GM12875 (cell line): ENCODE results near the gene WWOX.
"Not testable (repeated sequence)": the region's sequence is repeated elsewhere in the genome, so short reads cannot be mapped to it uniquely, and the experiment has no call there.

Experiments used
- H3K4me3 ChIP-seq: one replicate; pipeline ENCODE4 v1.5.1; 2011; ENCODE audit warnings: low read depth, low read length, control low read depth
- TF ChIP-seq, protein P1 (sequence below): IDR thresholded peaks from 2 replicates; pipeline ENCODE4 v1.5.1; 2011; ENCODE audit warnings: low read depth, mild to moderate bottlenecking, control low read depth, inconsistent platforms, low read length, moderate library complexity, borderline replicate concordance; ENCODE audit not compliant: insufficient read depth

WWOX gene

DNA sequence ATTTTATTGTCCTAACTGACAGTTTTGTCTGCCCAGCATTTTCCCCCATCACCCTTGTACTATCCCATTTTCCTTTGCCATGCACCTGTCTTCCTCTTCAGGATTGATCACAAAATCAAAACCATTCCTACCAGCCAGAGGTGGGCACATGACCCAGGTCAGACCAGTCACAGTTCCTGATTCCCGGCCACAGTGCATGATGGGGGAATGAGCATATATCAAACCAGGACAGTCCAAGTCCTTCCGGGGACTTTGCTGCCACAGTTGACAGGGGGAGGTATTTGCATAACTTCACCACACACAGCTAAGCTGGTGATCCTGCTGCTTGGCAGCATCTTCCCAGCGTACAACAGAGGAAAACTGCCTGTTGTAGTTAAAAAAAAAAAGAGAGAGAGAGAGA is 493.9 kb downstream of the WWOX start:
- no peak overlapping the region for H3K4me3 ChIP-seq
- TF ChIP-seq, protein P1, sequence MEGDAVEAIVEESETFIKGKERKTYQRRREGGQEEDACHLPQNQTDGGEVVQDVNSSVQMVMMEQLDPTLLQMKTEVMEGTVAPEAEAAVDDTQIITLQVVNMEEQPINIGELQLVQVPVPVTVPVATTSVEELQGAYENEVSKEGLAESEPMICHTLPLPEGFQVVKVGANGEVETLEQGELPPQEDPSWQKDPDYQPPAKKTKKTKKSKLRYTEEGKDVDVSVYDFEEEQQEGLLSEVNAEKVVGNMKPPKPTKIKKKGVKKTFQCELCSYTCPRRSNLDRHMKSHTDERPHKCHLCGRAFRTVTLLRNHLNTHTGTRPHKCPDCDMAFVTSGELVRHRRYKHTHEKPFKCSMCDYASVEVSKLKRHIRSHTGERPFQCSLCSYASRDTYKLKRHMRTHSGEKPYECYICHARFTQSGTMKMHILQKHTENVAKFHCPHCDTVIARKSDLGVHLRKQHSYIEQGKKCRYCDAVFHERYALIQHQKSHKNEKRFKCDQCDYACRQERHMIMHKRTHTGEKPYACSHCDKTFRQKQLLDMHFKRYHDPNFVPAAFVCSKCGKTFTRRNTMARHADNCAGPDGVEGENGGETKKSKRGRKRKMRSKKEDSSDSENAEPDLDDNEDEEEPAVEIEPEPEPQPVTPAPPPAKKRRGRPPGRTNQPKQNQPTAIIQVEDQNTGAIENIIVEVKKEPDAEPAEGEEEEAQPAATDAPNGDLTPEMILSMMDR = no peak

DNA sequence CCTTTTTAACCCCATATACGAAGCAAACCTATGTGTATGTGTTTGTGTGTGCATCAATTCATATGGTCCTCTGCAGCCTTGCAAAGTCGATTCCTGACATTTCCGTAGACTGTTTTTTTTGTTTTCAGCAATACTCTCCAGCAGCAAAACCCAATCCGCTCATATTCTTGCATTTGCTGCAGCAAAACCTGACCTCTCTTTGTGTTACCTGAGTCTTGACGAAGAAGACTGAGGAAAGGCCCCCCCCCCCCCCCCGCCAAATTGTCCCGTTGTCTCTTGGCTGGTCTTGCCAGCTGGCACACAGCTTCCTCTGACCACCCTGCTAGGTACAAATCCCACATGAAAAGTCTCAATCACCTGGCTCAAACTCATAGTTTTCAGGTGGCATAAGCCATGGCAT is 494.7 kb downstream of the WWOX start:
- TF ChIP-seq, protein P1 = no peak
- H3K4me3 ChIP-seq = no peak overlapping the region

DNA sequence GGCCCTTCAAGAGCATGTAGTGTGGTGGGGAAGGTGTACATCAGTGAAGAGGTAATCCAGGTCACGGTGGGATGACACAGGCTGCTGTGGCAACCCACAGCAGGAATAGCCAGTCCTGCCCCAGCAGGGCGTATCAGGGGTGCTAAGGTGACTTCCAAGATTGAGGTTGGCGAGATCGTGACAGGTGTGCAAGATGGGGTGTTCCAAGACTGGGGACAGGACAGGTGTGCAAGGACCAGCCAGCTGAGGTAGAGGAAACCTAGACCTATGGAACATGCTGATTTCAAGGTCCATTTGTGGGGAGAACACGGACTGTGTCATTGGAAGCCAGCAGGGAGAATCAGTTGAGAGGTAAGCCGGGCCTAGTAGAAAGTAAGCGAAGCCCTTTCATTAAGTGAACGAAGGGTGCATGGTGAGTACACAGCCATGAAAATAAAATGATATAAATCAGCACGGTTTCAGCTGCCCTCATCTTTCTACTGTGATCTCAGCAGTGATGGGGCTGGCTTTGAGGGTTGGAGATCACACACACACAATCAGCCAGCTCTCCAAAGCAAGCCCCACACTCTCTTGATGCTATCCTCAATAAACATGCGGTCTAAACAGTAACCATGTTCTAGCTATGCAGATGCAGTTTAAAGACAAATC is 497.0 kb downstream of the WWOX start:
- TF ChIP-seq, protein P1 = no peak

DNA sequence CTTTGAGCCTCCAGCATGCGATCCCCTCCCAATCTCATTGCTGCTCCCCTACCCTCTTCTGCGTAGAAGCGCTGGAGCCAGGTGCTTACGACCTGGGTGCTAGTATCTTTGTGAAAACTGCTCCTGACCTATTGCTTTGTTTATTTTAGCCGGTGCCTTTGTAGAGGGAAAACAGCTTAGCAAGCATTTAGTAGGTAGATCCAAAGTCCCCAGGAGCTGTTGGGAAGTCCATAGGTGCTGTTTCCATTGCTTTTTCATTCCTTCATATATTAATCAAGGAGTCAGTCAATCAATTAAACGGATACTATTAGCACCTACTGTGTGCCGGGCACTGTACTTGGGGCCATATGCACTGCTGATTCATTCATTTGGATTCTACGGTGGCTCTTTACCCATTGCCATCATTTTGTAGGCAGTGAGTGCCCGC is 497.6 kb downstream of the WWOX start:
- TF ChIP-seq, protein P1 = no peak
- H3K4me3 ChIP-seq = no peak overlapping the region

More for the DNA sequence above, 497.0 kb downstream of the WWOX start:
- H3K4me3 ChIP-seq = no peak overlapping the region

DNA sequence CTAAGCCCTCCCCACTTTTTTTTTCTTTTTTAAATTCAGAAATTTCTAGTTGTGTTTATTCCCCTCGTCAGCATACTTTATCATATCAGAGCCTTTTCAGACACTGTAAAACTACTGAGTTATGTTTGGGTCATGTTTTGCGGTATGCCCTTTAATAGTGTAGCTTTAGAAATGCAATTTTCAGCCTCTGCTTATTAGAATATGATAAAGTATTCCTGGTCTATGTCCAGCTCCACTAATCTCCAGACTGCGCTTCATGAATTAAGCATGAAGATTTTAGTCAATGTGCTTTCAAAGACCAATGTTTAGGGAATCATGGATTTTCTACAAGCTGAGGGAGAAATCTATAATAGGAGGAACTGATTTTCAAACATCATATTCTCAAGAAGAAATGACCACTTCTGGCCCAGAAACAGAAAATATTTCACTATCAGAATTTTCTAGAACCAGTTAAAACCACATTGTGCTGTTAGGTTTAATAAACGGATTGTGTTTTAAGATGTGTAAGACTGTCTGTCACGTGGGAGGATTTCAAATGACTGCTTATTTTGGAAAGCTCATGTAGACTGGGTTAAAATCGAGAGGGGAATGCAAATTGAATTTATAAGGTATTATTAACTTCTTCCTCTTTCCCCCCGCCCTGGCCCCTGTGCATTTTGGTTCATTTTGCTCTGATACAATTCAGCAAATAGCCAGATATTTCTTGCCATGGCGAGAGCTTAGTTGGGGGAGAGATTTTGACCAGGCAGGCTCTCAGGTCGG is 498.5 kb downstream of the WWOX start:
- H3K4me3 ChIP-seq = no peak overlapping the region
- TF ChIP-seq, protein P1 = no peak

DNA sequence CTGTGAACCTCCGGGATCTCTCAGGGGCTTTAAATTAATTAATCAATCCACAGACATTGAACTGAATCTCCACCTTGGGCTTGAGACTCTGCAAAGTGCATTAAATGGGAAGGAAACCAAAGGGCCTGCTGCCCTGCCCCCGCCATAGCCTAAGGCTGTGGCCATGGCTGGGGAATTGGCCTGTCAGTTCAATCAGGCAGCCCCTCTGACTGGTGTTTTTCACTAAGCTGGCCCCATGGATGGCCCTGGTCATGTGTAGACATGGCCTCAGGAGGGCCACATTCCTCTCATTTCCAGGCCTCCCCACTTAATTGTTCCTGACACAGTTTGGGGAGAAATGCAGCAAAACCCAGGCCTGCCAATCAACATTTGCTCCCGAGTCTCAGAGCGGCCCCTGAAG is 499.8 kb downstream of the WWOX start:
- no peak overlapping the region for H3K4me3 ChIP-seq
- TF ChIP-seq, protein P1 = no peak

DNA sequence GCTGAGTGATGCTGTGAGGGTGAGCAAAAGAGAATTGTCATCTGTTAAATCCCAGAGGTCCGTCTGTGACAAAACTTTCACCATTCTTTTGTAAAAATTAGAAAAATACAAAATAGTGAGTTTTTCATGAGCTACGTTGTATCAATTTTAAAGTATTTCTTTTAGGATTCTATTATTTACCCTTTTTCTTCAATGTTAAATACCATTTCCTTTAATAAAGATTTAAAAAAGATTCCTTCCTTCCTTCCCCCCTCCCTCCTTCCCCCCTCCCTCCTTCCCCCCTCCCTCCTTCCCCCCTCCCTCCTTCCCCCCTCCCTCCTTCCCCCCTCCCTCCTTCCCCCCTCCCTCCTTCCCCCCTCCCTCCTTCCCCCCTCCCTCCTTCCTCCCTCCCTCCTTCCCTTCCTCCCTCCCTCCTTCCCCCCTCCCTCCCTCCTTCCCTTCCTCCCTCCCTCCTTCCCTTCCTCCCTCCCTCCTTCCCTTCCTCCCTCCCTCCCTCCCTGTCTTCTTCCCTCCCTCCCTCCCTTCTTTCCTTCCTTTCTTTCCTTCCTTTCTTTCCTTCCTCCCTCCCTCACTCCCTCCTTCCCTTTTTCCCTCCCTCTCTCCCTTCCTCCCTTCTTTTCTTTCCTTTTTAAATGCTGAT is 505.1 kb downstream of the WWOX start:
- not testable (repeated sequence) for H3K4me3 ChIP-seq
